Thyroid gland (tissue), 4 donors: ENCODE measurements around the gene NDUFS2. TPM values are rescaled to one million over a fixed set of nuclear protein-coding genes. Genes with fewer than 3 reads are reported as not detected.
A peak's percentile ranks its signal among the peaks of the same experiment; 100 is the strongest.

Experiments
- DNase-seq, 2 donors: peaks; one replicate each; pipeline ENCODE4 v3.0.0-alpha.2; 2019
- H3K27ac ChIP-seq, 3 donors: fragments of 200-600 bp; sonication (generic); 1 replicate in 2 of 3; 2 replicates in 1 of 3; pipeline ENCODE4 v1.5.1; 2016 to 2019; ENCODE audit warnings: mild to moderate bottlenecking in 1 of 3, moderate library complexity in 1 of 3
- H3K27me3 ChIP-seq: fragments of 200-600 bp; sonication (generic); one replicate; pipeline ENCODE4 v1.5.1; 2019
- H3K36me3 ChIP-seq, 2 donors: fragments of 200-600 bp; sonication (generic); one replicate each; pipeline ENCODE4 v1.5.1; 2016 to 2019
- H3K4me1 ChIP-seq, 2 donors: fragments of 200-600 bp; sonication (generic); one replicate each; pipeline ENCODE4 v1.5.1; 2017 to 2019
- H3K4me3 ChIP-seq, 3 donors: fragments of 200-600 bp; sonication (generic); replicated peaks in 1 of 3; 1 replicate in 2 of 3; 2 replicates in 1 of 3; pipeline ENCODE4 v1.5.1; 2016; ENCODE audit warnings: mild to moderate bottlenecking in 1 of 3
- H3K9me3 ChIP-seq: fragments of 200-600 bp; sonication (generic); one replicate; pipeline ENCODE4 v1.5.1; 2017
- POLR2A ChIP-seq, 2 donors: fragments of 450-650 bp; IDR thresholded peaks; one replicate each; pipeline ENCODE4 v1.6.1; 2017; ENCODE audit warnings: antibody characterized with exemption in 2 of 2, mild to moderate bottlenecking in 2 of 2, moderate library complexity in 1 of 2
- WGBS, 2 donors: methylation state at CpG; one replicate each; pipeline ENCODE4 v1.1.5; 2017; 5-methylcytosine and 5-hydroxymethylcytosine counted together
- intact Hi-C: fragments of 100-400 bp; cut with DNase I; formaldehyde crosslinking; loops from one replicate; pipeline ENCODE4 v1.15.1; 2023
- total RNA-seq, 4 donors: library from RNA; depleted of rRNA; stranded (reverse); fragments of >200 nt; gene quantifications; one replicate each; pipeline ENCODE4 v1.2.3, GENCODE V29; 2016
- TF ChIP-seq, protein P1 (sequence below), 6 experiments: fragments of 200-600 bp in 3 of 6; fragments of 450-650 bp in 3 of 6; sonication (generic) in 3 of 6; IDR thresholded peaks; one replicate each; pipeline ENCODE4 v1.5.1; 2016 to 2019; ENCODE audit warnings: antibody characterized with exemption in 6 of 6, mild to moderate bottlenecking in 2 of 6, inconsistent platforms in 1 of 6, moderate library complexity in 1 of 6

Gene NDUFS2
- total RNA-seq, 4 donors from 2014 or later = 75.4 to 122 (median 99.9) TPM

DNA sequence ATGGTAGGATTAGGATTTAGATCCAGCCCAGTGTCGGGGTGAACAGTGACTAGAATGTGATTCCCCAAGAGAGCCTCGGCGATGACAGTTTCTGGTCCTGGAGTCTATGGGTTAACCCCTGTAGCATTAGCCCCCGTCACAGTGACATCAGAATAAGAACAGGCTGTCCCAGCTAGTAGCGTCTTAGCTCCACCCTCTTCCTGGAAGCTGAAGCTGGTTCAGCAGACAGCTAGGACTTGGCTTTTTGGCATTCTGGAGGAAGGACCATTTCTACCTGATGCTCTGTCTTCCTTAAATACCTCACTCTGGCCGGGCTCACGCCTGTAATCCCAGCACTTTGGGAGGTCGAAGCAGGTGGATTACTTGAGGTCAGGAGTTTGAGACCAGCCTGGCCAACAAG, 5.0 kb downstream of the NDUFS2 start:
- H3K4me1 ChIP-seq = peaks cover 11 to 24% of the 10 kb centered on the region in 2 donors
- DNase-seq = no peak
- intact Hi-C loops = no loop called here

DNA sequence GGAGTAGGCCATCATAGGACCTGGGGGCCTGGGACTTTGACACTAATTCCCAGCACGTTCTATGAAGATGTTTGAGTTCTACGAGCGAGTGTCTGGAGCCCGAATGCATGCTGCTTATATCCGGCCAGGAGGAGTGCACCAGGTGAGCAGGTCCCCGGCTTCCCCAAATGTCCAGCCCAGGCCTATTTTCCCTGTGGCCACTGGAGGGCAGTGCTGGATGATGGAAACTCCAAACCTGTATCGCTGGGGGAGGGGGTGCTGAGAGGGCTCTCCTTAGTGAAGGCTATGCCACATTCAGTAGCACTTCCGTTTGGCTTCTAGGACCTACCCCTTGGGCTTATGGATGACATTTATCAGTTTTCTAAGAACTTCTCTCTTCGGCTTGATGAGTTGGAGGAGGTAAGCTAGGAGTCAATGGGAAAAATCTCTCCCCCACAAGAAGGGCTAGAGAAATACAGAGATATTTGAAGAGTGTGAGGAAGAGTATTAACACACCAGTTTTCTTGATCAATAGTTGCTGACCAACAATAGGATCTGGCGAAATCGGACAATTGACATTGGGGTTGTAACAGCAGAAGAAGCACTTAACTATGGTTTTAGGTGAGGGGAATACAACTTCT, 7.7 kb downstream of the NDUFS2 start:
- no peak overlapping the region for H3K4me3 ChIP-seq
- H3K9me3 ChIP-seq = no peaks in the 10 kb centered on the region
- H3K4me1 ChIP-seq = peaks cover 0 to 5% of the 10 kb centered on the region in 2 donors
- H3K27ac ChIP-seq = no peak overlapping the region
- peaks cover 71 to 73% of the 10 kb centered on the region in 2 donors for H3K36me3 ChIP-seq
- TF ChIP-seq, protein P1, sequence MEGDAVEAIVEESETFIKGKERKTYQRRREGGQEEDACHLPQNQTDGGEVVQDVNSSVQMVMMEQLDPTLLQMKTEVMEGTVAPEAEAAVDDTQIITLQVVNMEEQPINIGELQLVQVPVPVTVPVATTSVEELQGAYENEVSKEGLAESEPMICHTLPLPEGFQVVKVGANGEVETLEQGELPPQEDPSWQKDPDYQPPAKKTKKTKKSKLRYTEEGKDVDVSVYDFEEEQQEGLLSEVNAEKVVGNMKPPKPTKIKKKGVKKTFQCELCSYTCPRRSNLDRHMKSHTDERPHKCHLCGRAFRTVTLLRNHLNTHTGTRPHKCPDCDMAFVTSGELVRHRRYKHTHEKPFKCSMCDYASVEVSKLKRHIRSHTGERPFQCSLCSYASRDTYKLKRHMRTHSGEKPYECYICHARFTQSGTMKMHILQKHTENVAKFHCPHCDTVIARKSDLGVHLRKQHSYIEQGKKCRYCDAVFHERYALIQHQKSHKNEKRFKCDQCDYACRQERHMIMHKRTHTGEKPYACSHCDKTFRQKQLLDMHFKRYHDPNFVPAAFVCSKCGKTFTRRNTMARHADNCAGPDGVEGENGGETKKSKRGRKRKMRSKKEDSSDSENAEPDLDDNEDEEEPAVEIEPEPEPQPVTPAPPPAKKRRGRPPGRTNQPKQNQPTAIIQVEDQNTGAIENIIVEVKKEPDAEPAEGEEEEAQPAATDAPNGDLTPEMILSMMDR (IDR thresholded peaks at IDR 0.05) = peak; percentile 77 to 90 (median 86)
- no peak for TF ChIP-seq POLR2A (IDR thresholded peaks at IDR 0.05)
- H3K27me3 ChIP-seq = no peaks in the 10 kb centered on the region
- WGBS, 2 donors = 35 to 45% methylated on average over 11 of the region's 11 CpGs
- peak; percentile 84 for DNase-seq
- intact Hi-C loops = no loop called here

More for the DNA sequence above, 5.0 kb downstream of the NDUFS2 start:
- TF ChIP-seq, protein P1 (IDR thresholded peaks at IDR 0.05) = no peak
- peak in 1 of 2 donors; percentile 28 for TF ChIP-seq POLR2A (IDR thresholded peaks at IDR 0.05)
- Histone ChIP-seq H3K36me3 (peaks cover 46 to 58% of the 10 kb centered on the region in 2 donors), H3K9me3 (no peaks in the 10 kb centered on the region), H3K4me3 (no peak overlapping the region), H3K27ac (peak overlapping the region; percentile 58 to 74 (median 67)), H3K27me3 (no peaks in the 10 kb centered on the region)
- WGBS, 2 donors = 77% methylated on average over 8 of the region's 8 CpGs

DNA sequence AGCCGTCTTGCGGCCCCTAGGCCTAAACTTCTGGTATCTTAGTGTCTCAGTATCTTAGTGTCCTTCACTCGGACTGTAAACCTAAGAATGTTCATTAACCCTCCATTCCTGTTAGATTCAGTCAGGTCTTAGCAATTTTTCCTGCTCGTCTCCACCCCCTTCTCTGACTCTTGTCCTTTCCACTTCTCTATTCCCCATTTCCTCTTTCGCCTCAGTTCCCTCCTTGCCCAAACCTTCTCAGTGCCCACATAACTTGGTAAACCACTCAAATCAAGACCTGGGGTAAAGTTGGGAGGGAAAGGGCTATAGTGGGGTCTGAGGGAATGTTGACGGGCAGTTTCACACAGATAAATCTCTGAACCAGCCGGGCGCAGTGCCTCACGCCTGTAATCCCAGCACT, 12.2 kb downstream of the NDUFS2 start:
- TF ChIP-seq POLR2A (IDR thresholded peaks at IDR 0.05) = no peak
- TF ChIP-seq, protein P1 (IDR thresholded peaks at IDR 0.05) = no peak
- H3K4me3 ChIP-seq = no peak overlapping the region
- H3K9me3 ChIP-seq = no peaks in the 10 kb centered on the region
- no peaks in the 10 kb centered on the region for H3K27me3 ChIP-seq
- peaks cover 46 to 57% of the 10 kb centered on the region in 2 donors for H3K36me3 ChIP-seq
- intact Hi-C loops = no loop called here
- DNase-seq = no peak
- WGBS, 2 donors = 89 to 94% methylated on average over 9 of the region's 9 CpGs
- no peaks in the 10 kb centered on the region for H3K4me1 ChIP-seq
- no peak overlapping the region for H3K27ac ChIP-seq

DNA sequence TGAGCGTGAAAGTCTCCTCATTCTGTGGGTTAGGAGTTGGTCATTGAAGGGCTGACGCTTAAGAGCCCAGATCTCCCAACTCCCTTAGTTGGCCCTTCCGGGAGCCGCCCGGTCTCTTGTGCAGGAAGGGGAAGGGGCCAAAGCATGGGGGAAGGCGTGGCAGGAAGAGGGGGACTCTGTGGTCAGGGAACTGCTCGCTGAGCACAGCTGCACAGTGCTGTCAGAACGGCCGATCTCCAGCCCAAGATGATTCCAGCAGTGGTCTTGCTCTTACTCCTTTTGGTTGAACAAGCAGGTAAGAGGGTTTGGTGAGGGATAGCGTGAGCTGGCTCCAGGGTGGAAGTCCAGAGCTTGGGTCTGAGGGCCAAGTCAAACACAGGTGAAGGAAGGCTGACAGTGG, 12.9 kb downstream of the NDUFS2 start, which contains the start of gene FCER1G:
Gene FCER1G (plus strand): TSS at position 220 of the 400 bp plus-strand sequence. CDS start 27 bp downstream, at position 247.
- Histone ChIP-seq H3K9me3 (no peaks in the 10 kb centered on the region), H3K27me3 (no peaks in the 10 kb centered on the region), H3K27ac (peak within 1 kb of the TSS in 1 of 3 donors; percentile 52), H3K36me3 (peaks cover 45 to 50% of the 10 kb centered on the region in 2 donors), H3K4me1 (no peaks in the 10 kb centered on the region), H3K4me3 (no peak within 1 kb of the TSS)
- WGBS, 2 donors = 75 to 83% methylated on average over 10 of the region's 10 CpGs
- TF ChIP-seq, protein P1 (IDR thresholded peaks at IDR 0.05) = no peak
- peak in 1 of 2 donors; percentile 18 for TF ChIP-seq POLR2A (IDR thresholded peaks at IDR 0.05)
- intact Hi-C loops = no loop called here
- no peak for DNase-seq

GRCh38 chr1:161216945-161217712, 15.0 kb downstream of the NDUFS2 start:
- H3K27ac ChIP-seq = peak overlapping the region in 2 of 3 donors; percentile 53 to 60
- intact Hi-C loops = no loop called here
- no peak overlapping the region for H3K4me3 ChIP-seq

More at GRCh38 chr1:161216945-161217712, 15.0 kb downstream of the NDUFS2 start:
- H3K4me1 ChIP-seq = no peaks in the 10 kb centered on the region
- no peak for DNase-seq
- 48 to 58% methylated on average over 7 of the region's 7 CpGs for WGBS, 2 donors
- no peaks in the 10 kb centered on the region for H3K9me3 ChIP-seq
- peaks cover 26 to 31% of the 10 kb centered on the region in 2 donors for H3K36me3 ChIP-seq
- TF ChIP-seq, protein P1 (IDR thresholded peaks at IDR 0.05) = no peak
- no peak for TF ChIP-seq POLR2A (IDR thresholded peaks at IDR 0.05)
- H3K27me3 ChIP-seq = no peaks in the 10 kb centered on the region
